Activated naive CD4-positive, alpha-beta T cell treated with anti-CD3 and anti-CD28 coated beads, Interleukin-2, amount 50 U/mL, for 72 hours (primary cell): Measurements from ENCODE around the gene TUBB3. TPM values are rescaled to one million over a fixed set of nuclear protein-coding genes. Genes with fewer than 3 reads are reported as not detected.
A peak's percentile ranks its signal among the peaks of the same experiment; 100 is the strongest.
"Not testable (repeated sequence)": the region's sequence is repeated elsewhere in the genome, so short reads cannot be mapped to it uniquely, and the experiment has no call there.

Experiments
- ATAC-seq, 2 donors: fragments of 150-1000 bp; cut with Tn5 transposase; 2 replicates each; pipeline ENCODE4 v1.10.0; 2021; ENCODE audit warnings: mild to moderate bottlenecking in 2 of 2, moderate library complexity in 2 of 2
- DNase-seq, 2 donors: peaks; one replicate each; pipeline ENCODE4 v3.0.0; 2021 to 2022; ENCODE audit warnings: low spot score in 2 of 2
- H3K27ac Mint-ChIP-seq, 2 donors: one replicate each; pipeline ENCODE4 v1.8.0; 2022; ENCODE audit warnings: mild to moderate bottlenecking in 2 of 2, mixed read lengths in 2 of 2
- H3K36me3 Mint-ChIP-seq, 2 donors: one replicate each; pipeline ENCODE4 v1.8.0; 2022; ENCODE audit warnings: mixed read lengths in 2 of 2
- H3K9me3 Mint-ChIP-seq, 2 donors: one replicate each; pipeline ENCODE4 v1.8.0; 2022; ENCODE audit warnings: mixed read lengths in 2 of 2
- total RNA-seq, 2 donors: library from RNA; stranded (reverse); gene quantifications; one replicate each; pipeline ENCODE4 v1.2.3, GENCODE V29; 2022

The TUBB3 gene
- total RNA-seq, 2 donors from 2014 or later: 10.2 TPM; not detected in 1

- peaks cover 0 to 7% of the 10 kb centered on the region in 2 donors for H3K36me3 Mint-ChIP-seq
- no peak for ATAC-seq
- H3K9me3 Mint-ChIP-seq: no peaks in the 10 kb centered on the region
These were observed 42.5 kb downstream of the TUBB3 start for GRCh38 chr16:89965447-89966225.

DNA sequence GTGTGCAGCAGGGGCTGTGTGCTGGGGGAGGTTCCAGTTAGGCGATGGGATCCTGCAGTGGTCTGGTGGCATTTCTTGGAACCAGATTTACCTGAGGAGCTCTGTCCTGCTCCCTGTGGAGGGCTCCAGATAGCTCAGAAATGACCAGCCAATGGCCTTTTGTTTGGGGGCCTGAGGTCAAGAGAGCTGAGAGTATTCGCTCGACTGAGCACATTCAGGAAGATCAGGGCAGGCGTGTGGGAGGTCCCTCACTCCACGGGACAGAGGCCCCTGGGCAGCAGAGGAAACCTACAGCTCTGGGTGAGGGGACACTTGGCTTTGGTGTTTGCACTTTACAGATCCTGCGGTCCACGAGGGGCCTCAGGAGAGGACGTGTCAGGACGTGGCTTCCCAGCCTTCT is 43.6 kb downstream of the TUBB3 start:
- H3K36me3 Mint-ChIP-seq: peaks cover 7 to 18% of the 10 kb centered on the region in 2 donors
- DNase-seq (no peak), ATAC-seq (no peak)
- no peak overlapping the region for H3K27ac Mint-ChIP-seq
- peaks cover 3 to 5% of the 10 kb centered on the region in 2 donors for H3K9me3 Mint-ChIP-seq

More at GRCh38 chr16:89965447-89966225, 42.5 kb downstream of the TUBB3 start:
- no peak for DNase-seq
- H3K27ac Mint-ChIP-seq: no peak overlapping the region

DNA sequence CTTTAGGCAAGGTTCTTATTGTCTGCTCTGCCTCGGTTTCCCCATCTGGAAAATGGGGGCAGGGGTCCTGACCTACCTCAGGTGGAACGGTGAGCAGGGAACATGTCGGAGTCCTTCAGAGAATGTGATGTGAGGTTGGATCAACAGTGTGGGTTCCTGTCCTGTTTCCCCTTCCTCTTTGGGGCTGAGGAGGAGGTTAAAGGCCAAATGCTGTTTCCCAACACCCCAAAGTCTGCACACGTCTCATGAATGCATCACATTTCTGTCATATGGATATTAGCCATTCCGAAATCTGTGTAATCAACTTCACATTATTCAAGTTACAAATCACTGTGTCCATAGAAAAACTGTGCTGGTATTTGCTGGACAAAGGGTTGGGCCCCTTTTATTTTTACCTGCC is 44.3 kb downstream of the TUBB3 start:
- not testable (repeated sequence) for H3K9me3 Mint-ChIP-seq, H3K27ac Mint-ChIP-seq, DNase-seq, ATAC-seq
- peaks cover 10 to 21% of the 10 kb centered on the region in 2 donors for H3K36me3 Mint-ChIP-seq

DNA sequence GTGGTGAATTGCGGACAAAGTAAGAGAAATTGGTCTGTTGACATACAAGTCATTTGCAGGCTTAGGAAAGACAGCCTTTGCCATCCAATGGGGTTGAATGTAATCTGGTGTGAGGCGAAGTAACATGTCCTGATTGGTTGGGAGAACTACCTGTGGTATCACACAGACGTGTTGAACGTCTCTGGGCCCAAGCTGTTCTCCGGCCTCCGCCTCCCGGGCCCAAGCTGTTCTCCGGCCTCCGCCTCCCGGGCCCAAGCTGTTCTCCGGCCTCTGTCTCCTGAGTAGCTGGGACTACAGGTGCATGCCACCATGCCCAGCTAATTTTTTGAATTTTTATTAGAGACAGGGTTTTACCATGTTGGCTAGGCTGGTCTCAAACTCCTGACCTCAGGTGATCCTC is 44.9 kb downstream of the TUBB3 start:
- not testable (repeated sequence) for ATAC-seq, H3K27ac Mint-ChIP-seq, H3K9me3 Mint-ChIP-seq, DNase-seq
- peaks cover 15 to 25% of the 10 kb centered on the region in 2 donors for H3K36me3 Mint-ChIP-seq

- peaks cover 15 to 25% of the 10 kb centered on the region in 2 donors for H3K36me3 Mint-ChIP-seq
- H3K9me3 Mint-ChIP-seq: peaks cover 3 to 5% of the 10 kb centered on the region in 2 donors
- DNase-seq (no peak), ATAC-seq (no peak)
- H3K27ac Mint-ChIP-seq: no peak overlapping the region
These were observed 46.7 kb downstream of the TUBB3 start for GRCh38 chr16:89969741-89970410.

DNA sequence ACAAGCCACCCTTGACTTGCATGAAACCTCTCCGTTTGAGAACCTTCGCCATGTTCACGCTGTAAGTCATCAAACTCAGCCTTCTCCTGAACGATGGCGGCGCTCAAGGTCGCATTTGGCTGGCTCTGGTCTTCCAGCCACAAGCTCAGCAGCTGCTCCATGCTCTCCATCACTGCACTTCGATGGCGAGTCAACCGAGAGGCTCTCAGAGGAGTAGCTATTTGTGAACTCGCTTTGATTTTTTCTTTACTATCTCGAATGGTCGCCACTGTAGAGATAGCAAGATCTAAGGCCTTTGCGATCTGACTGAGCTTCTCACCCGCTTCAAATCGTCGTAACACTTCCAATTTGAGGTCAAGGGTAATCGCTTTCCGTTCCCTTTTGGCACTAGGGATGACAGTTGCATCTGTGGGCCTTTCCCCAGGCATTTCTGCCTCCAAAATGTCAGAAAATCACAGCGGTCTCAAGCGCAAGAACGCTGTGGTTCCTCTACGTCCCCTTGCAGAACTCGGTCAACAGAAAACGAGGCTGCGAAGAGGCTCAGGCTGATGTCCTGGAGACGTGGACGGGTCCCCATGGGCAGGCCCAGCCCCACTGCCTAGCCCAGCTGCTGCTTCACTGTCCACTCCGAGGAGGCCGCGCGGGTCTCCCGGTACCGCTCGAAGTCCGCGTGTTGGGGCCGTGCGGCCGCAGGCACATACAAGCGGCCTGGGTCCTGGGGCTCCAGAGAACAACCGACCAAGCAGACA is 48.5 kb downstream of the TUBB3 start:
- Mint-ChIP-seq H3K9me3 (peaks cover 3 to 5% of the 10 kb centered on the region in 2 donors), H3K36me3 (peaks cover 15 to 25% of the 10 kb centered on the region in 2 donors), H3K27ac (peak overlapping the region; percentile 14 to 98)
- ATAC-seq: peak in 1 of 2 donors; percentile 3
- DNase-seq: no peak

DNA sequence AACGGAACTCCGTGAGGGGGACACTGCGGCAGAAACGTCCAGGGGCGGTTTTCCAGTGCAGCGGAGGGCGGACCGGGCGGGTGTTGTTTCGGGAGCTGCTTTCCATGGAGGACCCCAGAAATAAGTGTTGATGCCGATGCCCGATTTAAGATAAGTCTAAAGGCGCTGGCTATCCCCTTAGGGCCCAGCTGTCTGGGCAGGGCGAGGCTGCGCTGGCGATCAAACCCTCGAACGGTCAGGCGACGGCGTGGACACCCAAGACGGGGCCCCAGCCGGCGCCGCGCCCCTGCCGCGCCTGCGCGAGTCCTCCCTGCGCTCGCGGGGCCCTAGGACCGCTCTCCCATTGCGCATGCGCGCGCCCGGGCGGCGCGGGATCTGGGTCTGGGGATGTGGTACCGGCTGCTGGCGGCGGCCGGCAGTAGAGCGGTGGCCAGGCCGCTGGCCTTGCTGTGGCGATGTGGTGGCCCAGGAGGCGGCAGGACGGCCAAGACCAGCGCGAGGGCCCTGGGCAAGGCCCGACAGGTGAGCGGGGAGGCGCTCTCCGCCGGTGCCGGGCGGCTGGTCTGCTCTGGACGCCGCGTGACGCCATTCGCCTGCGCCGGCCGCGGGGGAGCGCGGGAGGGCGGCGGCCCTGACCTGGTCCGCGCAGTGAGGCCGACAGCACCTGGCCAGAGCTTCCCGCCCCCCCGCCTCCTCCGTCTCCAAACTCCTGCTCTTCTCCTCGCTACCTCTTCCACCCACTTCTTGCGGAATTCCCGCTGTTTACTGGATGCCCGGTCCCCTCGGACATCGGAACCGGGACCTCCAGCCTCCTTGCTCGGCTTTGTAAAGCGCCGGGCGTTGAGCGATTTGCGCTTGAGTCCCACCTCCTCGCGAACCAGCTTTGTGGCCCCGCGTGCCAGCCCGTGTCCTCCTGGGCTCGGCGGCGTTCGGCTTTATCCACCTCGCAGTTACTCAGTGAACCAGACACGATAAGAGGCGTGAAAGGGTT is 49.4 kb downstream of the TUBB3 start:
- peak; percentile 95 to 96 for DNase-seq
- H3K9me3 Mint-ChIP-seq: peaks cover 3 to 5% of the 10 kb centered on the region in 2 donors
- ATAC-seq: peak; percentile 94
- peak overlapping the region; percentile 98 to 100 for H3K27ac Mint-ChIP-seq
- H3K36me3 Mint-ChIP-seq: peaks cover 15 to 25% of the 10 kb centered on the region in 2 donors

DNA sequence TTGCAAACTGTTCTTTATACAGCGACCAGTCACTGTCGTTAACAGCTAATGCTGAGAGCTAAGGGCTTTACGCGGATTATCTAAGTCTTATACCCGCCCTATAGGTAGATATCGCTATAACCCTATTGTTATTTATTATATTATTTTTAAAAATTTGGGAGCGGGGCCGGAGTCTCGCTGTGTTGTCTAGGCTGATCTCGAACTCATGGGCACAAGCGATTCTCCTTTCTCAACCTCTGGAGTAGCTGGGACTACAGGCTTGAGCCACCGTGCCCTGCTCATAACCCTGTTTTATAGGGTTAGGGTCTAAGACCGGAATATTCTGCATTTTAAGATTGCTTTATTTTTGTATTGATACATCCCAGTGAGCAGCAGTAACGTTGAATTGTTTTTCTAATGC is 50.1 kb downstream of the TUBB3 start:
- Mint-ChIP-seq H3K27ac (peak overlapping the region; percentile 98 to 100), H3K9me3 (peaks cover 3 to 5% of the 10 kb centered on the region in 2 donors), H3K36me3 (peaks cover 15 to 25% of the 10 kb centered on the region in 2 donors)
- DNase-seq (no peak), ATAC-seq (no peak)

GRCh38 chr16:89973654-89974335 is 50.7 kb downstream of the TUBB3 start:
- ATAC-seq (no peak), DNase-seq (no peak)
- peaks cover 15 to 25% of the 10 kb centered on the region in 2 donors for H3K36me3 Mint-ChIP-seq
- no peak overlapping the region for H3K27ac Mint-ChIP-seq
- peaks cover 3 to 5% of the 10 kb centered on the region in 2 donors for H3K9me3 Mint-ChIP-seq

- ATAC-seq: no peak
- Mint-ChIP-seq H3K9me3 (peaks cover 3 to 5% of the 10 kb centered on the region in 2 donors), H3K27ac (peak overlapping the region in 1 of 2 donors; percentile 22), H3K36me3 (peaks cover 16 to 25% of the 10 kb centered on the region in 2 donors)
- no peak for DNase-seq
These were observed 51.7 kb downstream of the TUBB3 start for GRCh38 chr16:89974870-89975269.

DNA sequence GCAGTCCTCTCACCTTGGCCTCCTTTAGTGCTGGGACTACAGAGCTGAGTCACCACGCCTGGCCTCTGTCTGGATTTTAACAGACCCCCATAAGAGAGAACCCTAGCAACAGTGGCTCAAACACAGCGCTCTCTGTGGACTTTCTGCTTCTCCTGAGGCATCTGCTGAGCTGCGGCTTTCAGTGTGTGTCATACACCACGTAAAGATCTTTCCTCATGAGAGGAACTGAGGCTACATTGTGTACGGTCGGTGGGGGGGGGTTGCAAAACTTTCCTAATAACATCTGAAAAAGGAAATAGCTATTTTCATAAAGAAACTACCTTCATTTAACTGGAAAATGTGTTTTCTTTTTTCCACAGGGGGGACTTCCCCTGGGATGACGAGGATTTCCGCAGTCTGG is 58.3 kb downstream of the TUBB3 start:
- H3K27ac Mint-ChIP-seq: peak overlapping the region in 1 of 2 donors; percentile 60
- H3K9me3 Mint-ChIP-seq: no peaks in the 10 kb centered on the region
- DNase-seq: no peak
- peak; percentile 79 to 81 for ATAC-seq
- peaks cover 5 to 11% of the 10 kb centered on the region in 2 donors for H3K36me3 Mint-ChIP-seq

GRCh38 chr16:89982318-89982717 is 59.2 kb downstream of the TUBB3 start:
- Mint-ChIP-seq H3K36me3 (peaks cover 10 to 11% of the 10 kb centered on the region in 2 donors), H3K9me3 (no peaks in the 10 kb centered on the region), H3K27ac (no peak overlapping the region)
- DNase-seq (no peak), ATAC-seq (no peak)

GRCh38 chr16:89983536-89983935 is 60.4 kb downstream of the TUBB3 start:
- DNase-seq (no peak), ATAC-seq (peak in 1 of 2 donors; percentile 16)
- Mint-ChIP-seq H3K36me3 (peaks cover 10 to 11% of the 10 kb centered on the region in 2 donors), H3K9me3 (no peaks in the 10 kb centered on the region), H3K27ac (no peak overlapping the region)

- no peak for ATAC-seq
- no peak overlapping the region for H3K27ac Mint-ChIP-seq
- DNase-seq: no peak
- H3K9me3 Mint-ChIP-seq: no peaks in the 10 kb centered on the region
- peaks cover 10 to 11% of the 10 kb centered on the region in 2 donors for H3K36me3 Mint-ChIP-seq
These were observed 61.1 kb downstream of the TUBB3 start for GRCh38 chr16:89984216-89984615.

GRCh38 chr16:89985219-89985618 is 62.1 kb downstream of the TUBB3 start:
- ATAC-seq: no peak
- H3K9me3 Mint-ChIP-seq: no peaks in the 10 kb centered on the region
- H3K36me3 Mint-ChIP-seq: peaks cover 6 to 11% of the 10 kb centered on the region in 2 donors
- H3K27ac Mint-ChIP-seq: no peak overlapping the region
- DNase-seq: no peak
